GM12878 (cell line): ENCODE results near the gene ADAM19. TPM values are rescaled to one million over a fixed set of nuclear protein-coding genes. Genes with fewer than 3 reads are reported as not detected.

Experiments
- ATAC-seq: fragments of 200-7000 bp; cut with Tn5 transposase; 3 replicates; pipeline ENCODE4 v1.9.1; 2020; ENCODE audit warnings: mild to moderate bottlenecking, moderate library complexity
- BruUV-seq: library from RNA; stranded (reverse); fragments of 400-500 nt; replicated peaks from 2 replicates; lab custom pipeline; 2021; lab: Mats Ljungman, UMichigan
- CTCF ChIA-PET: fragments of 300-600 bp; sonication (Branson Sonifier 250); formaldehyde crosslinking; extraction: SDS; loops from one replicate; lab custom pipeline; 2021; ENCODE audit warnings: inconsistent platforms; lab: Yijun Ruan, JAX
- POLR2A ChIA-PET: fragments of 350-600 bp; formaldehyde crosslinking; extraction: SDS; loops from one replicate; lab custom pipeline; 2021; ENCODE audit warnings: inconsistent platforms; lab: Charles Lee
- RAD21 ChIA-PET: fragments of 300-600 bp; sonication (Branson Sonifier 250); formaldehyde crosslinking; loops from one replicate; lab custom pipeline; 2023; ENCODE audit warnings: antibody characterized with exemption; ENCODE audit not compliant: unreplicated experiment; lab: Charles Lee
- SMC1A ChIA-PET: fragments of 300-600 bp; sonication (Branson Sonifier 250); formaldehyde crosslinking; loops from one replicate; lab custom pipeline; 2023; ENCODE audit not compliant: unreplicated experiment, uncharacterized antibody; lab: Charles Lee
- DNase-seq: peaks from one replicate; pipeline ENCODE4 v3.0.0-alpha.2; 2011; ENCODE audit warnings: low read depth, low spot score
- FAIRE-seq: peaks from 3 replicates; lab custom pipeline; 2011; peaks lifted over from hg19 to GRCh38; lab: Jason Lieb, UNC
- H2AFZ ChIP-seq: 2 replicates; pipeline ENCODE4 v1.6.0; 2011; ENCODE audit warnings: low read depth, low read length, control low read depth; ENCODE audit not compliant: control insufficient read depth
- H3K27ac ChIP-seq: 2 replicates; pipeline ENCODE4 v1.5.1; 2011; ENCODE audit warnings: control low read depth; ENCODE audit not compliant: control insufficient read depth, insufficient read depth
- H3K27me3 ChIP-seq, 2 experiments: replicated peaks in 1 of 2; 2 replicates each; pipeline versions ENCODE4 v1.6.0 to v1.6.1; 2011; ENCODE audit warnings: low read length in 1 of 2; ENCODE audit not compliant: control insufficient read depth in 2 of 2, insufficient read depth in 2 of 2
- H3K36me3 ChIP-seq, 2 experiments: 2 replicates each; pipeline ENCODE4 v1.5.1; 2011; ENCODE audit warnings: low read length in 1 of 2; ENCODE audit not compliant: control insufficient read depth in 2 of 2, insufficient read depth in 2 of 2
- H3K4me1 ChIP-seq: 2 replicates; pipeline ENCODE4 v1.6.1; 2011; ENCODE audit warnings: mild to moderate bottlenecking, low read length, moderate library complexity, mixed read lengths; ENCODE audit not compliant: control insufficient read depth, insufficient read depth
- H3K4me2 ChIP-seq: 2 replicates; pipeline ENCODE4 v1.6.0; 2011; ENCODE audit warnings: control low read depth; ENCODE audit not compliant: control insufficient read depth, insufficient read depth
- H3K4me3 ChIP-seq: fragments of 200-600 bp; sonication (generic); 2 replicates; pipeline ENCODE4 v1.5.1; 2016
- H3K79me2 ChIP-seq: 2 replicates; pipeline ENCODE4 v1.6.0; 2011; ENCODE audit warnings: low read length; ENCODE audit not compliant: control insufficient read depth, insufficient read depth
- H3K9ac ChIP-seq: 2 replicates; pipeline ENCODE4 v1.8.0; 2011; ENCODE audit warnings: low read length, control low read depth, mixed read lengths; ENCODE audit not compliant: control insufficient read depth, insufficient read depth
- H3K9me3 ChIP-seq: replicated peaks from 3 replicates; pipeline ENCODE4 v1.5.1; 2011; ENCODE audit warnings: mild to moderate bottlenecking, low read length; ENCODE audit not compliant: control insufficient read depth, insufficient read depth
- H4K20me1 ChIP-seq: 2 replicates; pipeline ENCODE4 v1.6.0; 2011; ENCODE audit not compliant: control insufficient read depth, insufficient read depth
- FOXM1 ChIP-seq: IDR thresholded peaks from 2 replicates; pipeline ENCODE4 v1.6.1; 2012; ENCODE audit warnings: low read depth, mild to moderate bottlenecking, inconsistent platforms, low read length, moderate library complexity
- HDAC6 ChIP-seq: fragments of 200-600 bp; sonication (generic); IDR thresholded peaks from one replicate; pipeline ENCODE4 v1.8.0; 2017; ENCODE audit warnings: antibody characterized with exemption; ENCODE audit not compliant: unreplicated experiment
- POLR2A ChIP-seq: IDR thresholded peaks from 2 replicates; pipeline ENCODE4 v1.6.1; 2011; ENCODE audit warnings: low read depth, mild to moderate bottlenecking, low read length
- SPI1 ChIP-seq: IDR thresholded peaks from 2 replicates; pipeline ENCODE4 v1.6.1; 2011; ENCODE audit warnings: low read depth, mild to moderate bottlenecking, low read length, moderate library complexity, borderline replicate concordance; ENCODE audit not compliant: insufficient read depth
- WGBS: methylation state at CpG from one replicate; pipeline ENCODE4 v1.1.6; 2016; ENCODE audit warnings: low lambda C conversion rate; ENCODE audit not compliant: insufficient replicate concordance, insufficient coverage; ENCODE audit errors: missing lambda C conversion rate; 5-methylcytosine and 5-hydroxymethylcytosine counted together
- in situ Hi-C: fragments of 300-500 bp; cut with MboI; formaldehyde crosslinking; loops from 9 replicates; pipeline ENCODE4 v1.14.3; 2018; ENCODE audit warnings: mixed read lengths
- intact Hi-C: fragments of 100-400 bp; cut with micrococcal nuclease; formaldehyde crosslinking; loops from one replicate; pipeline ENCODE4 v1.14.2; 2022; ENCODE audit not compliant: unreplicated experiment
- polyA plus RNA-seq, 11 experiments: library from polyadenylated mRNA; depleted of rRNA in 4 of 11; unstranded in 6 of 11; stranded (reverse) in 5 of 11; fragments of >200 nt; fragmentation: Nextera tagmentation in 4 of 11; fragmentation: Illumina TruSeq in 1 of 11; extraction: Ambion mirVana in 4 of 11; extraction: Trizol in 1 of 11; gene quantifications; 1 replicate in 1 of 11; 2 replicates in 10 of 11; pipeline versions ENCODE4 v1.2.1 to v1.2.3, GENCODE V29; 2011 to 2016; ENCODE audit warnings: inconsistent platforms in 2 of 11, missing spikeins in 2 of 11, low read depth in 1 of 11
- total RNA-seq, 4 experiments: library from RNA; depleted of rRNA in 3 of 4; stranded (reverse); fragments of >200 nt in 3 of 4; fragmentation: Illumina TruSeq in 1 of 4; extraction: Trizol in 1 of 4; gene quantifications; 2 replicates each; pipeline versions ENCODE4 v1.2.1 to v1.2.3, GENCODE V29; 2013 to 2021
- TF ChIP-seq, protein P1 (sequence below): fragments of 150-350 bp; IDR thresholded peaks from 2 replicates; pipeline ENCODE4 v1.6.1; 2014; ENCODE audit warnings: mild to moderate bottlenecking, low read depth, low read length

ADAM19 gene
- total and polyA plus RNA-seq, 10 of the 15 experiments (the other 5 are each of a cell fraction or from before 2014, with no cell fraction given), result 16.0 to 92.8 (median 44.7) TPM

GRCh38 chr5:157506981-157507780, 68.4 kb downstream of the ADAM19 start:
- ChIA-PET RAD21 (interaction anchor here (1.4 to 1.5 kb wide), 2 partner anchors 12 to 87 kb away, joined by 3 to 4 read pairs; no protein-coding TSS in a partner anchor), SMC1A (interaction anchor here (1.1 to 4.7 kb wide), 6 partner anchors 10 to 212 kb away, joined by 3 to 18 read pairs (median 6); no protein-coding TSS in a partner anchor), POLR2A (no interaction called here)
- 88% methylated on average over 14 of the region's 14 CpGs for WGBS
- FAIRE-seq (no peak), ATAC-seq (no peak), DNase-seq (no peak)
- intact Hi-C loops, result no loop called here
- Histone ChIP-seq H2AFZ (no peak overlapping the region), H3K79me2 (no peaks in the 10 kb centered on the region), H3K4me1 (peaks cover 48% of the 10 kb centered on the region), H3K9me3 (peaks cover 2% of the 10 kb centered on the region; the same call in 1 of the 3 replicates), H3K9ac (no peak overlapping the region), H3K4me3 (no peak overlapping the region), H3K36me3 (peaks cover 0 to 16% of the 10 kb centered on the region in 2 experiments; a peak in 2 of 4 replicates)
- TF ChIP-seq FOXM1 (no peak), POLR2A (peak; percentile 26; the same call in 1 of the 2 replicates), HDAC6 (no peak), SPI1 (peak; percentile 25; the same call in 1 of the 2 replicates)
- TF ChIP-seq, protein P1, sequence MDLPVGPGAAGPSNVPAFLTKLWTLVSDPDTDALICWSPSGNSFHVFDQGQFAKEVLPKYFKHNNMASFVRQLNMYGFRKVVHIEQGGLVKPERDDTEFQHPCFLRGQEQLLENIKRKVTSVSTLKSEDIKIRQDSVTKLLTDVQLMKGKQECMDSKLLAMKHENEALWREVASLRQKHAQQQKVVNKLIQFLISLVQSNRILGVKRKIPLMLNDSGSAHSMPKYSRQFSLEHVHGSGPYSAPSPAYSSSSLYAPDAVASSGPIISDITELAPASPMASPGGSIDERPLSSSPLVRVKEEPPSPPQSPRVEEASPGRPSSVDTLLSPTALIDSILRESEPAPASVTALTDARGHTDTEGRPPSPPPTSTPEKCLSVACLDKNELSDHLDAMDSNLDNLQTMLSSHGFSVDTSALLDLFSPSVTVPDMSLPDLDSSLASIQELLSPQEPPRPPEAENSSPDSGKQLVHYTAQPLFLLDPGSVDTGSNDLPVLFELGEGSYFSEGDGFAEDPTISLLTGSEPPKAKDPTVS, result no peak
- TF ChIP-seq, all 136 proteins: peak for 2
- H3K27me3 ChIP-seq, result no peaks in the 10 kb centered on the region
- H3K4me2 ChIP-seq, result no peak overlapping the region
- no peak overlapping the region for H3K27ac ChIP-seq
- CTCF ChIA-PET, result interaction anchor here (0.8 to 1.1 kb wide), 6 partner anchors 9 to 236 kb away, joined by 3 to 4 read pairs (median 3); partner anchors contain the start of gene LSM11
- BruUV-seq, result no TSS peak
- no peaks in the 10 kb centered on the region for H4K20me1 ChIP-seq
- in situ Hi-C loops, result no loop called here
